ENCODE measurements around the gene CHD6.

CHD6 gene

DNA sequence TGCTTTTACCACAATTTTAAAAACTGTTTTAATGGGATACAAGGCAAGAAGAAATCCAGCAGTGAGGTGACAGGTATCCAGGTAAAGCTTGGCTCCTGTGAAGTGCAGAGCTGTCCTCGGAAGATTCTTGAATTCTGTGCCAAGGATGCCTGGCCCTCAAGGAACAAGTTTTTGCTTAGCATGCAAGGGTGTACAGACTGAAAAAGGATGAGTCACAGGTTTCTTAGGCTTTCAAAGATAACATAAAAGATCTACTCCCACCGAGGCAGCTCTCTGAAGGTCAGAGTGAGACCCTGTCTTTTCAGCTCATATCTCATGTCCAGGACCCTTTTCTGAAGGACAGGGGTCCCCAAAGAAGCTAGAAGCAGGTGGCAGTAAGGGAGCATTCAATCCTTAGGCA is 83.3 kb downstream of the CHD6 start:
- H3K27me3 ChIP-seq: no peaks in the 10 kb centered on the region
- H3K27ac ChIP-seq: no peak overlapping the region
- H3K36me3 ChIP-seq: peaks cover 60 to 93% (median 71%) of the 10 kb centered on the region in 11 experiments
- H3K9ac ChIP-seq: no peak overlapping the region
- H3K4me3 ChIP-seq: no peak overlapping the region
- peaks cover 19 to 28% (median 24%) of the 10 kb centered on the region in 11 experiments for H3K9me3 ChIP-seq (replicated peaks in 1 of 11)
- H3K4me2 ChIP-seq: no peak overlapping the region
- peaks cover 0 to 21% (median 9%) of the 10 kb centered on the region in 11 experiments; a peak in 6 of 22 replicates for H4K20me1 ChIP-seq
- H3K4me1 ChIP-seq: peaks cover 0 to 5% (median 0%) of the 10 kb centered on the region in 10 experiments; a peak in 1 of 20 replicates
- no peak for TF ChIP-seq Cebpa-rat (IDR thresholded peaks at IDR 0.05)

DNA sequence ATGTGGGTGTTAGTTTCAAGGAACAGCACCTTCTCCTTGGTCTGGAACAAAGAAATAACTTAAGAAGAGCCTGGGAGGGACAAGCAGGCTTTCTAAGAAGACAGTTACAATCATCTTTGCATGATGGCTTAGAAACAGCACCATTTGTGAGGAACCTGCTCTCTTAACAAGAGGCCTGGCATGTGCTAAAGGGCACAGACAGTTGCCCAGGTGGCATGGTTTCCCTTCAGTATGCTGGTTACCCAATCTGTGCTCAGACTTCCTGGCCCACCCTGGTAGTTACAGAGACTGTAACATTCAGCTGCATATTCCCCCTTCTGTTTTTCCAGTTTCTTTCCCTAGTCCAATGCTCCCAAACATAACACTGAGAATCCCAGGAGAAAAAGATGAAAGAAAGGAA is 84.0 kb downstream of the CHD6 start:
- Histone ChIP-seq H4K20me1 (peaks cover 0 to 25% (median 11%) of the 10 kb centered on the region in 11 experiments; a peak in 5 of 22 replicates), H3K36me3 (peaks cover 62 to 92% (median 71%) of the 10 kb centered on the region in 11 experiments), H3K4me2 (no peak overlapping the region), H3K4me1 (peaks cover 0 to 3% (median 0%) of the 10 kb centered on the region in 10 experiments; a peak in 1 of 20 replicates), H3K4me3 (no peak overlapping the region), H3K9ac (no peak overlapping the region), H3K27me3 (no peaks in the 10 kb centered on the region), H3K27ac (no peak overlapping the region), H3K9me3 (replicated peaks in 1 of 11) (peaks cover 19 to 25% (median 21%) of the 10 kb centered on the region in 11 experiments)
- TF ChIP-seq Cebpa-rat (IDR thresholded peaks at IDR 0.05): no peak

DNA sequence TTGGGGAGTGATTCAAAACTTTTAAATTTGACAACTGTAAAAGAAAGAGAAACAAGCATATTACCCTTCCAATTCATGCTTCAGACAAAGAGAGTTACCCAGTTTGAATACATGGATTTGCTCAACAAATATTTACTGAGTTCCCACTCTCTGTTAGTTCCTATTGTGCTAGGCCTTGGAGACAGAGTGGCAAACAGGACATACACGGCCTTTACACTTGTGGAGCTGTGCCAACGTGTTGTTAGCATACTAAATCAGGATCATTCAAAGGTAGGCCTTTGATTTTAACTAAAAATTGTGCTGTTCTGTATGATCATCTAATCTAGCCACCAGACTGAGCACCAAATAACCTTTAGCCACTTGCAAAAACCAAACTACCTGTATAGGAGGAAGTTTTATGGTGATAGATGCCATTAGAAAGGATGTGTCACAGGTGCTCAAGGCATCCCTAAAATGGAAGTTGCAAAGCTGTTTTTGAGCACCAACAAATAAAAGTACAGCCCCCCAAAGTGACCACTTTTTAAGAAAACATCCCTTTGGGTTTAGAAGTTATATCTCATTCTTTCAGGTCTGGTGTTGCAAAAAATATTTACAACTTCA is 84.5 kb downstream of the CHD6 start:
- Histone ChIP-seq H4K20me1 (peaks cover 0 to 25% (median 11%) of the 10 kb centered on the region in 11 experiments; a peak in 5 of 22 replicates), H3K4me3 (no peak overlapping the region), H3K9ac (no peak overlapping the region), H3K4me2 (no peak overlapping the region), H3K27me3 (no peaks in the 10 kb centered on the region), H3K4me1 (no peaks in the 10 kb centered on the region), H3K27ac (no peak overlapping the region), H3K36me3 (peaks cover 57 to 92% (median 71%) of the 10 kb centered on the region in 11 experiments), H3K9me3 (replicated peaks in 1 of 11) (peaks cover 14 to 20% (median 15%) of the 10 kb centered on the region in 11 experiments)
- TF ChIP-seq Cebpa-rat (IDR thresholded peaks at IDR 0.05): no peak

DNA sequence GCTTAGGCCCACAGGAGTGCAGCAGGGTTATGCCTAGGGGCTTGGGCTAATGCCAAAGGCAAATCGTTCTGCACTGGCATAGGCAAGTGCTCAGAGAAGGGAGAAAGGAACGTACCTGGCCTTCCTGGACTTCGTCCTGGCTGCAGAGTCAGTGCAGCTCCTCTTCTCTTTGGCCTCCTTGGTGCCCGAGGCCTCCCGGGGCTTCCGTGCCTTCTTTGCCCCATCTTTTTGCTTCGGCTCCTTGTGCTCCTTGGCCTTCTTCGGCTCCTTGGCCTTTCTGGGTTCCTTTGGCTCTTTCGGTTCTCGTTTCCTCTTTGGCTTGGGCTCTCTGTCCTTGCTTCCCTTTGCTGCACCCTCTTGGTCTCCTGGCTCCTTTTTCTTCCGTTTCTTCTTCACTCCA is 85.2 kb downstream of the CHD6 start:
- no peak overlapping the region for H3K27ac ChIP-seq
- H3K27me3 ChIP-seq: no peaks in the 10 kb centered on the region
- H3K36me3 ChIP-seq: peaks cover 55 to 90% (median 67%) of the 10 kb centered on the region in 11 experiments
- H3K4me3 ChIP-seq: no peak overlapping the region
- no peak for TF ChIP-seq Cebpa-rat (IDR thresholded peaks at IDR 0.05)
- H4K20me1 ChIP-seq: peaks cover 0 to 25% (median 11%) of the 10 kb centered on the region in 11 experiments; a peak in 5 of 22 replicates
- no peak overlapping the region for H3K4me2 ChIP-seq
- peaks cover 7 to 13% (median 8%) of the 10 kb centered on the region in 11 experiments for H3K9me3 ChIP-seq (replicated peaks in 1 of 11)
- H3K9ac ChIP-seq: no peak overlapping the region
- 0 out of 20 replicates have a peak, but pooled peaks cover 0 to under 1% (median 0%) of the 10 kb centered on the region in 10 experiments for H3K4me1 ChIP-seq

DNA sequence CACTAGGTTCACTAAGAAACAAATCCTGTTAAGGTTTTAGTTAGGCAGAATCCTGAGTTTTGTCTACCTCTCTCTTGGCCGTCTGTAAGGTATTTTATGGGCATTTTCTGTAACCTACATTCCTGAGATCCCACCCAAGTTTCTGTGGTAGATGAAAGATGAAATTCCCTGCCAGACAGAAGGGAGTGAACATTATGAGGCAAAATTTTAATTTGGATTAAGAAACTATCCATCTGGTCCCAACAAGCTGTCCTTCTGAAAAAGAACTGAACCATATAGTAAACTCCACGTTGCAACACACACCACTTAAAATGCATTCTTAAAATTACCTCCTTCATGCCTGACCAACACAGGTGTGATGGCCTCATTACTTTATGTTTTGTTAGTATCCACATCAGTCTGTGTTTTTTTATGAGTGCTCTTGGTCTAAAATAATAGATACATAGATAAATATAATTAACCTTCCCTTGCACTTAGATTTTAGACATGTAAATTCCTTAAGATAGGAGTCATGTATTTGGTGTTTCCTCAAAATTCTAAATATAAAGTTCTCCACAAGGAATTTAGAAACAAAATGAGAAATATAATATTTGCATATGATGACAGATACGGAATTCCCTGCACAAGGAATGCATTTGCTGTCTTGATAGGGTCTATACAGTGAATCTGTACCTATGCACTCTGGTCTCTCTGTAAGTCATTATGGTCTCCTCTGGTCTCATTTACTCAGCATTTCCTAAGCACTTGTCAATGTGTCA is 86.5 kb downstream of the CHD6 start:
- Histone ChIP-seq H4K20me1 (peaks cover 0 to 35% (median 11%) of the 10 kb centered on the region in 11 experiments; a peak in 6 of 22 replicates), H3K27ac (no peak overlapping the region), H3K4me3 (no peak overlapping the region), H3K9me3 (replicated peaks in 1 of 11) (peaks cover 0 to under 1% (median 0%) of the 10 kb centered on the region in 11 experiments; a peak in 1 of 22 replicates), H3K36me3 (peaks cover 55 to 95% (median 72%) of the 10 kb centered on the region in 11 experiments), H3K4me1 (peaks cover 0 to 8% (median 0%) of the 10 kb centered on the region in 10 experiments; a peak in 1 of 20 replicates), H3K9ac (no peak overlapping the region), H3K4me2 (no peak overlapping the region), H3K27me3 (no peaks in the 10 kb centered on the region)
- TF ChIP-seq Cebpa-rat (IDR thresholded peaks at IDR 0.05): no peak

DNA sequence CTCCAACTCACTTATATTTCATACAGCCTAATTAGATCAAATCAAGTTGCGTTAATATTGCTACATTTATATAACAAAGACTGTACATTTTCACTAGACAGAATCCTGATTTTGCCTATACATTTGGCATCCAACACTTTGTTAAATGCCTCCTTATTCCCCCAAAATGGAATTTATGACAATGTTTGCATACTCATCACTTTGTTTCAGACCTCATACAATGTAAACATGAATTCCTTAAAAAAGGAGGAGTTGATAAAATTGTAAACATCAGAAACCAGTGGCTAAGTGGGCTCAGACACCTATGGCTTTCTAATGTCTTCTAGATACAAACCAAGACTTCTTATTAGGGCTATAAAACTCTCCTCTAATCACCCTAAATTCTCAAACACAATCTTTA is 87.3 kb downstream of the CHD6 start:
- TF ChIP-seq Cebpa-rat (IDR thresholded peaks at IDR 0.05): no peak
- Histone ChIP-seq H3K4me3 (no peak overlapping the region), H3K9me3 (replicated peaks in 1 of 11) (no peaks in the 10 kb centered on the region), H3K9ac (no peak overlapping the region), H3K4me2 (no peak overlapping the region), H3K36me3 (peaks cover 56 to 96% (median 78%) of the 10 kb centered on the region in 11 experiments), H4K20me1 (peaks cover 0 to 43% (median 11%) of the 10 kb centered on the region in 11 experiments; a peak in 6 of 22 replicates), H3K27me3 (no peaks in the 10 kb centered on the region), H3K4me1 (peaks cover 0 to 16% (median 0%) of the 10 kb centered on the region in 10 experiments; a peak in 1 of 20 replicates), H3K27ac (no peak overlapping the region)

DNA sequence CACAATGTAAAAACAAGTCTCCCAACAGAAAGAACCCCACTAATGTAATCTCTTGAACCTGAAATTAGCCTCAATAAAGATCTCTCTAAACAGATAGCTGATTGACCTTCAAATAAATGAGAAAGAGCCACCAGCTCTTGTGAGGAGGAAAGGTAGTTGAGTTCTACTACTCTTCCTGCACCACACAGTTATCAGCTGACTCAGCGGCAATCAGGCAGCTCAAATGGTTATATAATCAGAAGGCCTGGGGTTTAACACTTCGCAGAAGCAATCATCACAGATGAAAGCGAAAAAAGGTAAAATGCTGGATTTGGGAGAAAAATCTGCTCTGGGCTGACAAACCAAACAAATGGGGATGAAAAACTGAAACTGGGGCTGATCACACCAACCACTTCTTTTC is 91.8 kb downstream of the CHD6 start:
- H3K4me1 ChIP-seq: peaks cover 0 to 31% (median 6%) of the 10 kb centered on the region in 10 experiments; a peak in 7 of 20 replicates
- H3K27me3 ChIP-seq: no peaks in the 10 kb centered on the region
- no peak for TF ChIP-seq Cebpa-rat (IDR thresholded peaks at IDR 0.05)
- H3K4me2 ChIP-seq: no peak overlapping the region
- H3K9ac ChIP-seq: no peak overlapping the region
- no peak overlapping the region for H3K27ac ChIP-seq
- H4K20me1 ChIP-seq: peaks cover 0 to 60% (median 20%) of the 10 kb centered on the region in 11 experiments; a peak in 10 of 22 replicates
- peaks cover 0 to 2% (median 0%) of the 10 kb centered on the region in 11 experiments; a peak in 1 of 22 replicates for H3K9me3 ChIP-seq (replicated peaks in 1 of 11)
- no peak overlapping the region for H3K4me3 ChIP-seq
- peaks cover 49 to 100% (median 74%) of the 10 kb centered on the region in 11 experiments for H3K36me3 ChIP-seq

DNA sequence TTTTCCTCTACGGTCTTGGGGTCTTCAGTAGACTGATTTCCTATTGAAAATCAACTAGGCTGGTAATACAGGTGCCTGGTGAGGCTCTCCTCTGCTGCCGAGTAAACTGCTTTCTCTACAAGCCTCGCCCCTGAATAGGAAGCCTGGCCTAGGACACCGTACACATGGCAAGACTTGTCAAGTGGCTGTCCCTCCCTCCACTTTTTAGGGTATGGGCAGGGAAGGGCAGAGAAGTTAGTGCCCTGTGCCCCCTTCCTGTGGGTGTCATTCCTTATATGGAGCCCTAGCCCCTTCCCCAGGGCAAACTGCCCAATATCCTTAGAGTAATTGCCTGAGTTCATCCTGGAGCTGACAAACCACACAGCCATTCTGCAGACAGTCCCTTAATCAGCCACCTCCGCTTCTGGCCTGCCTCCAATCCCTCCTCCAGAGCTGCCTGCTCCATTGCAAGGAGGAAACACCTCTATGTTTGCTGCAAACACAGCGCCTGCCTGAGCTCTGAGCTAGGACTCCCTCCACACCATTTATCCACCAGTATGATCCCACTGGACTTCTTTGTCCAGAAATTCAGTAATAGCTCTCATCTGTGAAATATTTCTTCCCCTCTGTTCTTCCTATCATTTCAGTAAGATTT is 93.1 kb downstream of the CHD6 start:
- Histone ChIP-seq H3K9me3 (replicated peaks in 1 of 11) (peaks cover 0 to 8% (median 0%) of the 10 kb centered on the region in 11 experiments; a peak in 2 of 22 replicates), H3K4me1 (peaks cover 0 to 31% (median 6%) of the 10 kb centered on the region in 10 experiments; a peak in 7 of 20 replicates), H3K9ac (no peak overlapping the region), H3K27me3 (no peaks in the 10 kb centered on the region), H3K27ac (no peak overlapping the region), H3K36me3 (peaks cover 45 to 94% (median 69%) of the 10 kb centered on the region in 11 experiments), H3K4me2 (peak overlapping the region in 2 of 11 experiments; percentile 25 to 38; a peak in 2 of 22 replicates), H3K4me3 (no peak overlapping the region), H4K20me1 (peaks cover 0 to 56% (median 18%) of the 10 kb centered on the region in 11 experiments; a peak in 10 of 22 replicates)
- TF ChIP-seq Cebpa-rat (IDR thresholded peaks at IDR 0.05): no peak
